Measurements from ENCODE around the gene CAT.
"Not testable (repeated sequence)": the region's sequence is repeated elsewhere in the genome, so short reads cannot be mapped to it uniquely, and the experiment has no call there.

The CAT gene

DNA sequence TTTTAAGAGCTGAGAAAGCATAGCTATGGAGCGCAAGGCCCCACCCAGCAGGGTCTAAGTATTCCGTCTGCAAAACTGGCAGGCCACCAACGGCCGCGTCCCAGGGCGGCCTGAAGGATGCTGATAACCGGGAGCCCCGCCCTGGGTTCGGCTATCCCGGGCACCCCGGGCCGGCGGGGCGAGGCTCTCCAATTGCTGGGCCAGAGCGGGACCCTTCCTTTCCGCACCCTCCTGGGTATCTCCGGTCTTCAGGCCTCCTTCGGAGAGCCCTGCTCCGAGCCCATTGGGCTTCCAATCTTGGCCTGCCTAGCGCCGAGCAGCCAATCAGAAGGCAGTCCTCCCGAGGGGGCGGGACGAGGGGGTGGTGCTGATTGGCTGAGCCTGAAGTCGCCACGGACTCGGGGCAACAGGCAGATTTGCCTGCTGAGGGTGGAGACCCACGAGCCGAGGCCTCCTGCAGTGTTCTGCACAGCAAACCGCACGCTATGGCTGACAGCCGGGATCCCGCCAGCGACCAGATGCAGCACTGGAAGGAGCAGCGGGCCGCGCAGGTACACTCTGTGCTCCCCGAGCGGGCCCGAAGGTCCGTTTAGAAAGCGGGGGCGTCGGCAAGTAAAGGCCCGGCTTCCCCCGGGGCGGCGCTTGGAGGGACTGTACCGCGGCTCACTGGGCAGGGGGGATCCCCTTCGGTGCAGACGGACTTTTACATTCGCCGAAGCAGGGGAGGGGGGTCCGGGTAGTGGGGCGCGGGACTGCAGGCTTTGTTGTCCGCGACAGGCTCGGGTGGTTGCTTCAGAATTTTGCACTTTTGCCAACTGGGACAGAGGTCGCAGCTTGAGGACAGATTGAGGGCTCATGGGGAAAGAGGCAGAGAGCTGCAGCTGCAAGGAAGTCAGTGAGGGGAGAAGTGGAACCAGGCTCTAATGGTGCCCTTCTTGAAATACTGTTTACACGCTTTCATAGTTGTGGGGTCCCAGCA lies at the start of gene CAT:
Gene CAT (plus strand): TSS at position 406 of the 979 bp plus-strand sequence. CDS start 80 bp downstream, at position 486.
- DNase-seq, result peak; percentile 99

DNA sequence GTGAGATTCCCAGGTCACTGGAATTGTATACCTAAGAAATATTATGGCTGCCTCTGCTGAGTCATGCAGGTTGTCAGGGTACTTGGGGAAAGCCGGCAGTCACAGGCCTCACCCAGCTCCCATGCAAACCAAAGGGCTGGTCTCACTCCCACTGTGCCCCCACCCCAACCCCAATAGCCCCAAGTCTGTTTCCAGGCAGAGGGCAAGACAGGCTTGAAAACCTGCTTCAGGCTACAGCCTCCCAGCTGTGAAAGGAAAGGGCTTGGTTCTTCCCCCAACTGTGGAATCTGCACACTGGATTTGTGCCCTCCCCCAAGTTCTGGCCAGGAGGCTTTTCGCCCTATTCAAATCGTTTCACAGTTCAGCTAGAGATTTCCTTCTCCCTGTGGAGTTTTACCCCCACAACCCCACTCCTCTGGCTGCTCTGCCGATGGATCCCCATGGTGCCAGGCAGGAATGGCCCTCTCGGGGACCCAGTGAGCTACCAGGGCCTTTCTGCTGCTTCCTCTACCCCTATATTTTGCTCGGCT lies 43.9 kb upstream of the CAT start:
- no peak for DNase-seq

DNA sequence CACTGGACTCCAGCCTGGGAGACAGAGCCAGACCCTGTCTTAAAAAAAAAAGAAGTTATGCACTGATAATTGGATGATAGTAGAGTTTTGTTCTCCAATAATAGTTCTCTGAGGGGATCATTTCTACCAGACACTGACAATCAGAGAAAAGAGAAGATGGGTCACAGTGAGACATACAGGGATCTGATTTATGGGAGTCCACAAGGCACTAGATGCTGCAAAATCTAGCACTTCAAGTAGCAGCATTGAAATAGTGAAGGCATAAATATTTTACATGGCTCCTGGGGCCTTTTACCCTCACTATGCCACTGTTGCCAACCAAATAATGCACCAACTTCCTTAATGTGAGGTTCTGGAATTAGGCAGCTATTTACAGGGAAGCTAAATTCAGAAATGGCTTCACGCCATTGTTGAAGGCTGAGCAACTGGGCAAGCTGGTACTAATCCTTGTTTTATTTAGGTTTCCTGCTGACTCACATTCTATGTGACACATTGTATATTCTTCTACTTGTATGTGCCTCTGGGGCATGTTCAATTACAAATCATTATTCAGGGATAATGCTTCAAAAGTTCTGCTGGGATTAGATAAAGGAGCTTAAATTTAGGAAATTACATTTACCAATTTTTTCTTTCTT lies 42.7 kb upstream of the CAT start:
- no peak for DNase-seq

DNA sequence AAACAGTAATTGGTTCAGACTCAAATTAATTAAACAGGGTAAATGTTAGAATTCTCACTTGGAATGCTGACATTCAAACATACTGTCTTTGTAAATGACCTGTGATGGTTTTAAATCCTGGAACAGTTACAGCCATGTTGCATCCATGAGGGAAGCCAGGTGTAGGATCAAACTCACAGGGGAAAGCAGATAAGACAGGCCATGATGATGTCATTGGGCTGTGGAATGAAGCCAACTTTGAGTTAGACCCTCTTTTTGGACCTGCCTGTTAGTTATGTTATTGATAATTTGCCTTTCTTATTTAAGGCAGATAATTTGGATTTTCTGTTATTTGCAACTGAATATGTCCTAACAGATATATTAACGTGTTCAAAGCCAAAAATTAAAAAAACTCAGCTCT lies 41.6 kb upstream of the CAT start:
- no peak for DNase-seq

DNA sequence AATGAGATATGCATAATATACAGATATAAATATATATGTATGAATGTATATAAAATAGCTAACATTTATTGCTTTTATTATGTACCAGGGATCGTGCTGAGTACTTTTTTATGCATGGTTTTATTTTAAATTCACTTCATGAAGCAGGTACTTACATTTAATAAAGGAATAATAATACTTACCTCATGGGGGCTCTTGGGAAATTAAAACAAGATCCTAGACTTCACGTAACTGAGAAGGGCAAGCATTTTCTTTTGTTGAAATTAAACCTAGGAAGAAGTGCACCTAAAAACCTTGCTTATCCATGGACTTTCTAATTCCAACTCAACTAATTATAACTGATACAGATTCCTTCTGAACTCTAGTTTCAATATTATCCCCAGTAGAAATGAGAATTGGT lies 40.9 kb upstream of the CAT start:
- DNase-seq, result no peak

DNA sequence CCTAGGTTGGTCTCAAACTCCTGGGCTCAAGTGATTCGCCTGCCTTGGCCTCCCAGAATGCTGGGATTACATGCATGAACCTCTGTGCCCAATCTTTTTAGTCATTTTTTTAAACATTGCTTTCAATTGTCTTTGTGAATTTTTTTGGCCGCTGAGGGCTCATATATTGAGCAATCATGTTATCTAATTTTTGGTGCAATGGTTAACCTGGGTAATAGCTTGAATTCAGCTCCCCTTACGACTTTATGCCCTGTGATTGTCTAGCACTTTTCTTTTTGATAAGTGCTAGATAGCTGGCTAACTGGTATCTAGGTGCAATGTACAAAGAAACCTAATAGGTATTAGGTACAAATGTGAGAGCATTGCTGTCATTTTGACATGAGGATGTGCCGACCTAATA lies 35.3 kb upstream of the CAT start:
- no peak for DNase-seq

DNA sequence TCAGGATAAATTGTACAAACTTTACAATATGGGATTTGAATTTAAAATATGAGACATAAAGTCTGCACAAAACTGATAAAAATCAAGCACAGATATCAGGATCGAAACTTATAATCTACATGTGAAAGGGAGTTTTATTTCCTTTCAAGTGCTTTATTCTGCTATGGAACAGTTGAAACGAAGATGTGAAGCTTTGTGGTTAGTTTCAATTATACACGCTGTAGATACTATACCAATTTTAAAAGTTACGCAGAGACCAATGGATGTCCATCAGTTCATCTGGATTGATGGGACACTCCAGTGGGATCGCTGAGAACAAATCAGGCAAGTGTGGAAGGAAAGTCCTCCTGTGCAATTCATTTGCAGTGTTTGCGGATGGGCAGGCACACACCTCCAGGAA lies 34.5 kb upstream of the CAT start:
- no peak for DNase-seq

DNA sequence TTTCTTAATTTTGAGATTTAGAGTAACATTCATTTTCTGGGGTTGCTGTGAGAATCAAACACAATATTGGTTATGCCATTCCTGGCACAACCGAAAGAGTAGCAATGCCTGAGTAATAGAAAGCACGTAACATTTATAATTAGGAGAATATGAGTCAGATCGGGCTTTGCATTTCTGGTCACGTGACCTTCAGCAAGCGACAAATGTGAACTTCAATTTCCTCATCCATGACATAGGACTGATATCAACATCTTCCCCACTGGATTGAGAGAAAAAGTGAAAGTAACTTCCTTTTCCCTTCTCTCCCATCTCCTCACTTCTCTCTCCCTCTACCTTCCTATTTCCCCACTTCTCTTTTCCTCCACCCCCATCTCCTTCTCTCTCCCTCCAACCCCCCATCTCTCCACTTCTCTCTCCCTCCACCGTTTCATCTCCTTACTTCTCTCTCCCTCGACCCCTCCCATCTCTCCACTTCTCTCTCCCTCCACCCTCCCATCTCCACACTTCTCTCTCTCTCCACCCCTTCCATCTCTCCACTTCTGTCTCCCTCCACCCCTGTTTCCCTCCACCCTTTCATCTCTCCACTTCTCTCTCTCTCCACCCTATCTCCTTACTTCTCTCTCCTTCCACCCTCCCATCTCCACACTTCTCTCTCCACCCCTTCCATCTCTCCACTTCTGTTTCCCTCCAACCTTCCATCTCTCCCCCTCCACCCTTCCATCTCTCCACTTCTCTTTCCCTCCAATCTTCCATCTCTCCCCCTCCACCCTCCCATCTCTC lies 33.5 kb upstream of the CAT start:
- no peak for DNase-seq

DNA sequence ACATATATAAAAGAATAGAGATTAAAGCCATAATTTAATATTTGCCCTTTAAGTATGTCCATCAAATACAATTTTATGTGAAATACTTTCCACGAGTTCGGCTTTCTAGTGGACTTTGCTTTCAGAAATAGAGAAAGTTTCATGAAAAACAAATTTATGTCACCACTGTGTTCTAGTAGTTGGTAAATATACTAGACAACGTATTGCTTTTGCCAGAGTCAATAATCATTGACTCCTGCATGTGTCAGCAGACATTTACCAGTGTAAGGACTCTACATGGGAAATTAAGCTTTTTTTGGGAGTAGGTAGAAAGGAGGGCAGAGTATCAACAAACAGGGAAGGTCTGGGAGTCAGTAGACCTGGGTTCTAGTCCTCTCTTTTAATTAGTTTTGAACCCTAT lies 32.3 kb upstream of the CAT start:
- no peak for DNase-seq

DNA sequence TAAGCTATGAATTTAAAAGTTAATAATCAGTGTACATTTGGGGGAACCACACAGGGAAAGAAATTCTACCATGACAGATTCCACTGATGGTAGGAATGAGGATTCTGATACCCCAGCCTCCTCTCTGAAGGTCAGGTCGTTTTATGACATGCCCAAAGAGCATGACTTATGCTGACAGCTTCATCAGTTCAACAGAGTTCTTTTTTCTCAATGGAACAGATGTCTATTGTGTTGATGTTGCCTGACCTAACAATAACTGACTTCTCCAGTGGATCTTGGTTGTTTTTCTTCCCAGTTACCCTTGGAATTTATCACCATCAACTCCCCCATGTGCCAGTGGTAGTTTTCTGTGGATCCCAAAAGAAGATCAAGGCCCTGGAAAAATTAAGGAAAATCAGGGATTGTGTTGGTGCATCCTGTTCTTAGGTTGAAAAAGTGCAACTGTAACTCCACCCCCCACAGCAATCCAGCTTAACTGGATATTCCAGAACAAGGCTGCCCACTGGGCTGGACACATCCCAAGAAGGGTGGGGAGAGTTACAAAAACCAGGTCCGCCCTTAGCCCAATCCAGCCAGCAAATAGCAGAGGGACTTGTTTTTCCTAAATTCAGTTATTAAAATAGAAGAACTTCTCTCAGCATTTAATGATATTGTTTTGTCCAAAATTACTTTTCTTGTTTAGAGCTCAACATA lies 31.5 kb upstream of the CAT start:
- no peak for DNase-seq

DNA sequence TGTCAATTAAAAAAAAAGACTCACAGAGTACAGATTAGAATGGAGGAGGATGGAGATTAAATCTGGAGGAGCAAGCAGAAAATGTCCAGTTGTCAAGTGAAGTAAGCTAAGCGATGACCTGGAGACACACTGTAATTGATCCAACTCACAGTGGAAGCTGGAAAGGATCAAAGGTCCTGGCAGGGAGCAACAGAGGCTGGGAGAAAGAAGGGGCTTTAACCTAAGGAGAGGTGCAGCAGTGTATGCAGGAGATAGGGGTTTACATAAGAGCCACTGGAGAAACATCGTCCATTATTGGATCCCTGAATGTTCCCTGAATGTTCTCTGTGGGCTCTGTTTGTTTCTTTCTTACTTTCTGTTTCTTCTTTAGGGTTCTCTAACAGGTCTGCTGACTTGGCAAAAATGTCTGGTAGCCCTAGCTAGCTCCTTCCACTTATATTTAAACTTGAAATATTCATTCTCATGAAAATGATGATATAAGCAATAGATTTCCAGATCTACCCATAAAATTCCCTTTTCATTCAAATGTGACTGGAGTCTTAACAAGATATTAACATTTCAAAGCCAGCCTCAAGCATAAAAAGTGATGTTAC lies 30.1 kb upstream of the CAT start:
- no peak for DNase-seq

DNA sequence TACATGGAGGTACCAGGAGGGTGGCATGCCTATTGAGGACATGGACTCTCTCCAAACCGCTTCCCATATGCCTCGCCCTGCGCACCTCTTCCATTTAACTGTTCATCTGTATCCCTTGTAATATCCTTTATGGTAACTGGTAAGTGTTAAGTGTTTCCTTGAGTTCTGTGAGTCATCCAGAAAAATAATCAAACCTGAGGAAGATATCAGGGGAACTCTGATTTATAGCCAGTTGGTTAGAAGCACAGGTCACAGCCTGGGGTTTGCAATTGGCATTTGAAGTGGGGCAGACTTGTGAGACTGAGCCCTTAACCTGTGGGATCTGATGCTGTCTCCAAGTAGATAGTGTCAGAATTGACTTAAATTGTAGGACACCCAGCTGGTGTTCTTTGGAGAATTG lies 27.6 kb upstream of the CAT start:
- no peak for DNase-seq

DNA sequence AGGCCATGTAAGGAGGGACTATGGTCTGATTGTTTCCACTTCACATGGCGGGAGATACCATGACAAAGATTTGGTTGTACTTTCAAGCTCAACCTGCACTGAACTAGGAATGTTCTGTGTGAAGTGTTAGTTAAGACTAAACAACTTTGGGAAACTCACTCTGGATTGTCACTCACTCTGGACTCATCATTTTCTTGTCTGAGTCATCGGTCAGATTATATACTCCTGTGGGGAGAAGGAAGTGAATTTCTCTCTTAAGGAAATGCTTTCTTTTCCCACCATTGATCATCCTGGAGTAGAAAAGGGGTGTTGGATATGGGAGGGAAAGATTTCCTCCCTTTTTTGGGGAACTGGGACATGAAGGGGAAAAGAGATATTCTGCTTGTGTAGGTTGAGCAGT lies 26.9 kb upstream of the CAT start:
- no peak for DNase-seq

DNA sequence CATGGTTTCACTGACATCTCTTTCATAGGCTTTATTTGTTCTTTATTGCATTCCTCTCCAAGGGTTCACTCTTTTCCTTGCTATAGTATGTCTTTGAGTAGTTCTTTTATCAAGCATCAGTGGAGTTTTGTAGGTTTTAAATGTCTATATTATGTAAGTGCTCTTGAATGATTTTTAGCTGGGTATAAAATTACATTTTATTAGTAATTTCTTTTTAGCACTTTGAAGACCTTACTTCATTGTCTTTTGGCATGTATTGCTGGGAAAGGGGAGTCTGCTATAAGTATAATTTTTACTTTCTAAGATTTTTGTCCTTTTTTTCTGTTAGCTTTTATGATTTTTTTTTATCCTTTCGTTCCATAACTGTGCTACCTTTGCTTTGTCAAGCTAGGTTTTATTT lies 25.5 kb upstream of the CAT start:
- no peak for DNase-seq

DNA sequence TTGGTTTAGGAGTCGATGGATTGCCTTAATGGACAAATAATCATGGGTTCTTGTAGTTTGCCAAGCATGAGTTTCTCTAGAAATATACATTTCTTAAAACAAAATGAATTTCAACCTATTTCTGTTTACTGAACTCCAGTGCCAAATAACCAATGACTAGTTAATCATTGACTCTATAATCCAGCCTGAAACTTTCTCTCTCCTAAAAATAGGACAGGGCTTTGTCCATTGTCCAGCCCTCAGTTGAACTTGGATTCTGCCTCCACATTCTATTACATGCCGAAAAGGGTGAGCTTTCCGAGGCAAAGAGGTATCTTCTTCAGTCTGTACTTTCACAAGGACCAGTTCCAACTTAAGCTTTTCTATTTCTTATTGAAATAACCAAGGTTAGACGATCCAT lies 23.2 kb upstream of the CAT start:
- no peak for DNase-seq

DNA sequence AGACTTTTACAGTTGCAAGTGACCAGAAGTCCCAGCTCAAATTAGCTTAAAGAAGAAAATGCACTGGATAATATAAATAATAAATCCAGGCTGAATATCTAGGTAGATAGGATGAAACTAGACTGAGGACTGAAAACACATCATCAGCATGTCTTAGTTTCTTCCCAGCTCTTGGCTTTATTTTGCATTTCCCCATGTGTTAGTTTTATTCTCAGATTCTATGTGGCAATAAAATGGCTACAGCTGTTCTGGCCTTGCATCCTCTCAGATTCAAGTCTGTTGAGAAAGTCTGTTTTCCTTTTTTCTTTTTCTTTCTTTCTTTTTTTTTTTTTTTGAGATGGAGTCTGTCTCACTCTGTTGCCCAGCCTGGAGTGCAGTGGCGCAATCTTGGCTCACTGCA lies 22.6 kb upstream of the CAT start:
- DNase-seq, result no peak

DNA sequence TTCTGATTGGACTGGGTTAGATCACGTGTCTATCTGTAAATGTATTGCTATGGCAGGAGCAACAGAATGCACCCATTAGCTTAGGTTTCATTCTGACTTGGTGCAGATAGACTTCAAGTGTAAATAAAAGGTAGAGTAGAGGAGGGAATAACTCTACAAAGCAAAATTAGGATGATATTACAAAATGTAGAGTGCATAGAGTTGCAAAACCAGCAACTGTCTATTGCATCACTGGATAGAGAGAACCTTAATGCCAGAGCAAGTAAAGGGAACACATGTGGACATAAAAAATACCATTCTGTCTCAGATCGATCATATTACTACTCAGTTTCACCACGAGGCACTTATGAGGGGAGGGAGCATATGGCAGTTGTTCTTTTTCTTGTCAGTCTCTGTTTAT lies 22.0 kb upstream of the CAT start:
- no peak for DNase-seq

DNA sequence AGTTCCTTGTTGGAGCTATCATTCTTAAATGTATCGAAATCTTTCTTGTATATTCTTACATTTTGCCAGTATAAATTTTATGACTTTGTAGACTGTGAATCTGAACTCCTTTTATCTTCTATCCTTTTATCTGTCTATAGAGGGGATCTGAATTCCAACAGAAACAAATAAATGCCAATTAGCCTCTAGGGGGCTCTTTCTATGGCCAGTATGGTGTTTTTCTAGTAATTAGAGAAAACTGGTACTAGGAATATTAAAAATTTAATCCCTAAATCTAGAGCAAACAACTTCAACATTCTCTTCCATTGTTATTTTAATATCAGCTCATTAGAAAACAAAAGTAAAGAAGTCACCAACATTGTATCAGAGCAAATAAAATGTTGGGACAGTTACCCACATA lies 21.5 kb upstream of the CAT start:
- DNase-seq, result no peak

DNA sequence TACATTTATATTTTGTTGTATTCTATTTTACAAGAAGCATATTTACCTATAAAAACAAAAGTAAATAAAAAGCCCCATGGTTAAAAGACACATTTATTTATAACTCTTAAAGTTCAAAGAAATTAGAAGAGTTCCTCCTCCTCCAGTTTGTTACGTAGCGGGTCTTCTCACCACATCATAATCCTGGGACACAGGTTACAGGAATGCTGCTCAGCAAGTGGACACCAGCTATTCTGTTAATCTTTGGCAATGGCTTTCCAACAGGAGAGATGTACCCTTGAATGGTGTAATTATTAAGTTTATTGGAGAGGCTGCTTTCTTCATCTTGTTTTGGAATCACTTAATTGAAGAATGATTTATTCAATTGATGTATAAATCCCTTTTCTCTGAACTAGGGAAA lies 19.6 kb upstream of the CAT start:
- DNase-seq, result no peak

DNA sequence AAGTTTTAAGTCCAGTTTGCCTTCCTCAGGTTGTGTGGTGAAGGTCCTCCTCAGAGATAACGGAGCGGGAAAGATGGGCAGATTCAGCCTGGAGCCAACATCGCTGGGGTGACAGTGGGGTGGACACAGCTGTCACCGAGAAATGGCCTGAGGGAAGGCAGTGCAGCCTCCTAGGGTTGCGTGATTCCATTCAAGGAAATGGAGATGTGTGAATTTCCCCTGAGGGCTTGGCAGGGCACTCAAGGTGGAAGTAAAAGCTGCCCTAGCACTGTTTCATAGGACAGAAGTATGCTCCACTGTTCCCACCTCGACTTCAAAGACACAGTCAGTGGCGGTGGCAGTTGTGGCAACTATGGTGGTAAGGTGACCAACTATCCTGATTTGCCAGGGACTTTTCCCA lies 15.4 kb upstream of the CAT start:
- DNase-seq, result no peak

DNA sequence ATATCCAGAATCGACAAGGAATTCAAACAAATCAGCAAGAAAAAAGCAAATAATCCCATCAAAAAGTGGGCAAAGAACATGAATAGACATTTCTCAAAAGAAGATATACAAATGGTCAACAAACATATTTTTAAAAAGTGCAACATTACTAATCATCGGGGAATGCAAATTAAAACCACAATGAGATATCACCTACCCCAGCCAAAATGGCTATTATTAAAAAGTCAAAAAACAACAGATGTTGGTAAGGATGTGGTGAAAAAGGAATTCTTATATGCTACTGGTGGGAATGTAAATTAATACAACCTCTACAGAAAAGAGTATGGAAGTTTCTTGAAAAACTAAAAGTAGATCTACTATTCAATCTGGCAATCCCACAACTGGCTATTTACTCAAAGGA lies 13.9 kb upstream of the CAT start:
- DNase-seq, result not testable (repeated sequence)

DNA sequence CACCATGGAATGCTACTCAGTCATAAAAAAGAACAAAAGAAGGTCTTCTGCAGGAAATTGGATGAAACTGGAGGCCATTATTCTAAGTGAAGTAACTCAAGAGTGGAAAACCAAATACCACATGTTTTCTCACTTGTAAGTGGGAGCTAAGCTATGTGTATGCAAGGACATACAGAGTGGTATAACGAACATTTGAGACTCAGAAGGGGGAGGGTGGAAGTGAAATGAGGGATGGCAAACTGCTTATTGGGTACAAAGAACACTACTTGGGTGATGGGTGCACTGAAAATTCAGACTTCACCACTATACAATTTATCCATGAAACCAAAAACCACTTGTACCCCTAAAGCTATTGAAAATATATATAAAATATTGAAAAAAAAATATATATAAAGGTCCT lies 13.4 kb upstream of the CAT start:
- no peak for DNase-seq
